Central memory CD4-positive, alpha-beta T cell (primary cell): ENCODE results near the gene INSL6.
"Not testable (repeated sequence)": the region's sequence is repeated elsewhere in the genome, so short reads cannot be mapped to it uniquely, and the experiment has no call there.

Experiments used
- DNase-seq: peaks from one replicate; pipeline ENCODE4 v3.0.0; 2022
- total RNA-seq, 3 experiments: gene quantifications; one replicate each; lab custom pipeline; 2026; lab: John Stamatoyannopoulos, UW

INSL6 gene
- 0 reads per million in 3 experiments for total RNA-seq

DNA sequence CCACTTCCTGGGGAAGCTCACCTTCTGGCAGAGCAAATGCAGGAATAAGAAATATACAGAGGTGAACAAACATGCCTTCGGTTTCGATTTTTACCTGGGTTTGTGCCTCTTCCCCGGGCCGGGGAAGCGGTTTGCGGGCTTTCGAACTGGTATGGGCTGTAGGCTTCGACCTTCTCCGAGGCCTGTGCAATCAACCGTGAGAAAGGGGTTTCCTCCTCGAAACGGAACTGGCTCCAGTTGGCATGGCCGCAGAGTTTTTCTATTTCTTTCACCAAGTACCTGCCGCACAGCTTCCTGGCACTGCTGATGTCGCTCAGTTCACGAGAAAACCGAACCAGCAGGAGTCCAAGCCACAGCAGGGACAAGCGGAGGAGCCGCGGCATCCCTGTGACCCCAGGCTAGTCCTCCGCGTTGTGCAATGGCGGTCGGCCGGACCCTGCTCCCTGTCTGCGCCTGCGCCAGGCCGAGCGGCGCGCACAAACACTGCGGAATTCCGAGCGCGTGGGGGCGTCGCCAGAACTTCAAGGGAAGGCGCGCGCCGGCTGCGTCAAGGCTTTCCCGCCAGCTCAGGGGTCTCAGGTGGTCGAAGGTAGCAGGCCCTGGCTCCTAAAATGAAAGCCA is at the start of gene INSL6:
TSS of gene INSL6 (minus strand) at position 420 of the 621 bp plus-strand sequence. CDS start at position 383, 37 bp downstream.
- no peak for DNase-seq

DNA sequence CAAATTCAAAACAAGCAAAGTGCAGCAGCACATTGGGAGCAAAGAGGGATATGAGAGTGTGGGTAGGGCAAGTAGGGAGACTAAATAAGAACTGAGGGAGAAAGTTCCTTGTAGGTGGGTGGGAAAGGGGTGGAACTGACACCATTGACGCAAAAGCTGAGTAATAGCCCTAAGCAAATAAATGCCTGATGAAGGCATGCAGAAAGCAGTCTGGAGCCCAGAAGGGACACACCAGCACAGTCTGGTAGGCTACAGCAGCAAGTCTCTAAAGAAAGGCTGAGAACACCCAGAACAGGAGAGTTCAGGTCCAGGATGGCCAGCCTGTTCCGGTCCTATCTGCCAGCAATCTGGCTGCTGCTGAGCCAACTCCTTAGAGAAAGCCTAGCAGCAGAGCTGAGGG is 45.8 kb upstream of the INSL6 start, which contains the start of gene INSL4:
TSS of gene INSL4 (plus strand) at position 208 of the 400 bp plus-strand sequence. CDS start at position 313, 105 bp downstream.
- DNase-seq = no peak

GRCh38 chr9:5230554-5230953 is 45.1 kb upstream of the INSL6 start:
- no peak for DNase-seq

DNA sequence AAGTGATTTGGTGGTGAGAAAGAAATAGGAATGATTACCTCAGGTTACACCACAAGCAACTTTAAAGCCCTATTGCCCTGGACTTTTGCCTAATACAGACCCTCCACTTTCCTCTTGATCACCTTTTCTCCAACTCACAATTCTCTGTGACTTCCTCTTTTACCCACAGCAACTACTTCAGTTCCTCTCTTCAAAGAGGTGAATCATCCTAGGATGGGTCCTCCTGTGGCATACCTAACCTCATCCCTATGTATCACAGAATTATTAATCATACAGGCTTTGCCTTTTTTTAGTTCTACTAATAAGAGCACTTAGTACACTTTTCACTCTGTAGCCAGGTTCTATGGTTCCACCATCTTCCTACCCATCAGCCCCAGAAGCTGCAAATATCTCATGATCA is 19.6 kb upstream of the INSL6 start:
- no peak for DNase-seq

GRCh38 chr9:5195463-5195862 is 10.0 kb upstream of the INSL6 start:
- no peak for DNase-seq

DNA sequence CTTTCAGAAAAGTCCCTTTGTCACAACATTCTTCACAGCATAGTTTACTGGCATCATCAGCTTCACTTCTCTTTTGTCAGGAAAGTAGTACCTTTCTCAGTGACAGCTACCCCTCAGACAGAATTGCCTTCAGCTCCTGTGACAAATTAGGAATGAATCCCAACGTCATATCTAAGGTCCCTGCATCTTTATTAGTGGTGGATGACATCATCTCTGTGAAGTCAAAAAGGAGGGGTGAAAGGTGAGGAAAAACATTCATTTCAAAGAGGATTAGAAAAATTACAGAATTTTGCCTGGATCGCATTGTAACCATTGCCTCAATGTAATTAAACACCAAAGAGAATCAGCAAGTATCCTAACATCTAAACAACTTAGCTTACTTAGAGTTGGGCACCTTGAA is 7.9 kb upstream of the INSL6 start:
- DNase-seq = no peak

DNA sequence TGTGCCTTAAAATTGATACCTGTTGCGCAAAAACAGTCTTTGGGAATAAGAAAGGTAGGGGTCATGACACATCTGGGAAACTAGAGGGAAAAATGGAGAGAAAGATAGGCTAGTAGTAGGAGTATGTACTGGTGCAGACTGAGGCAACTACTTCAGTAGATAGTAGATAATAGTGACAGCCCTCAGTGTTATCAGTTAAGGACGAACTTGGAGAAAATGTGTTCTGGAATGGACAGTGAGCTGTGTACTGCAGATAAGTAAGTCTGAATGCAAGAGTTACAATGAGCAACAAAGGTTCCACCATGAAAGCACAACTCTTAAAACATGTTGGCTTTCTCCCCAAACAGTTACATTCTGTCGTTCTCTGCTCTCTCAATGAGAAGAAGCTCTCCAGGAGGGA is 6.5 kb upstream of the INSL6 start:
- no peak for DNase-seq

GRCh38 chr9:5188060-5188984 is 2.9 kb upstream of the INSL6 start:
- DNase-seq = no peak

DNA sequence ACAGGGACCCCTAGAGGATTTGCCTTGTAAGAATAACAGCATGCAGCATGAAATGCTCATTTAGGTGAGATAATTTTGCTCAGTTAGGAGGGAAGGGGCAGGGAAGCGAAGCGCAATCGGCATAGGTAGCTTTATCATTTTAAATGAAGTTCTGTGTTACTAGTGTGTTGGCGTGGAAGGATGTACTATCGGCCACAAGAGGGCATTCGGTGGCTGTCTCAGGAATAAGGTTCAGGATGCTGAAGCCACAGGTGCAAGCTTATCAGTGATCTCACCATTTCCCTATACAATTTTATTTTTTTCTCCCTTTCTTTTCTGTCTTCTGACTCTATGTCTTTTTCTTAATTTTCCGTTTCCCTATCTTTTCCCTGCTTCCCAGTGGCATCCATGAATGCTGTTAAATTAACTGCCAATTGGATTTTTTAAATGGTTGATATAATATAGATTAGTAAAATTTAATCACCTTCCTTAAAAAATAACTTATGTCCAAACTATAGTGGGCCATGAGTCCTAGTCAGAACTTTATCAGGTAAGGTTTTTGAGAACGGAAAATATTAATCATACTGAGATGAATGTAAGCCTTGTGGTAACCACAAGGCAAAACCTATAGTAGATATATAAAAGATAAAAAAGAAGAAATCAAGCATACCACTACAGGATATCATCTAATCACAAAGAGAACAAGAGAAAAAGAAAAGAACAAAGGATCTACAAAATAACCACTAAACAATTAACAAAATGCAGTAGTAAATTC is 1.2 kb upstream of the INSL6 start:
- peak; percentile 64 for DNase-seq

DNA sequence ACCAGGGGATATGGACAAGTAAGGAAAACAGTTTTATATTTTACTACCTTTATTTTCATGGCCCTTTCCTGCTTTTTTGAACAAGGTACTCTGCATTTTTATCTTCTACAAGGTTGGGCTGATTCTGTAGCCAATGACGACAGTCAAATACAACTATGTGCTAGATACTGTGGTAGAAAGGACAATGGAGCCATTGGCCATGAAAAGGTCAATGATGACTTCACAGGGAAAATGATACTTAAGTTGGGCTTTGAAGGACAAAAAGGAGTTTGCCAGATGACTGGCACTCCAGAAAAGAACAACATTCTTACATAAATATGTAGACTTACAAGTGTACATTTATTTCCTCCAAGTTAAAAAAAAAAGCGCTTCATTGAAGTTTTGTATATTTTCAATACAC is 663 bp downstream of the INSL6 start:
- DNase-seq = no peak

DNA sequence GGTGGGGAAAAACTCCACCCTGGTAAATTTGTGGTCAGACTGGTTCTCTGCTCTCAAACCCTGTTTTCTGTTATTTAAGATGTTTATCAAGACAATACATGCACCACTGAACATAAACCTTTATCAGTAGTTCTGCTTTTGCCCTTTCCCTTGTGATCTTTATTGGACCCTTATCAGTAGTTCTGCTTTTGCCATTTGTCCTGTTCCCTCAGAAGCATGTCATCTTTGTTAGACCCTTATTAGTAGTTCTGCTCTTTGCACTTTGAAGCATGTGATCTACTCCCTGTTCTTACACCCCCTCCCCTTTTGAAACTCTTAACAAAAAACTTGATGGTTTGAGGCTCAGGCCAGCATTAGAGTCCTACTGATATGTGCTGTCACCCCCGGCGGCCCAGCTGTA is 4.8 kb downstream of the INSL6 start:
- not testable (repeated sequence) for DNase-seq

DNA sequence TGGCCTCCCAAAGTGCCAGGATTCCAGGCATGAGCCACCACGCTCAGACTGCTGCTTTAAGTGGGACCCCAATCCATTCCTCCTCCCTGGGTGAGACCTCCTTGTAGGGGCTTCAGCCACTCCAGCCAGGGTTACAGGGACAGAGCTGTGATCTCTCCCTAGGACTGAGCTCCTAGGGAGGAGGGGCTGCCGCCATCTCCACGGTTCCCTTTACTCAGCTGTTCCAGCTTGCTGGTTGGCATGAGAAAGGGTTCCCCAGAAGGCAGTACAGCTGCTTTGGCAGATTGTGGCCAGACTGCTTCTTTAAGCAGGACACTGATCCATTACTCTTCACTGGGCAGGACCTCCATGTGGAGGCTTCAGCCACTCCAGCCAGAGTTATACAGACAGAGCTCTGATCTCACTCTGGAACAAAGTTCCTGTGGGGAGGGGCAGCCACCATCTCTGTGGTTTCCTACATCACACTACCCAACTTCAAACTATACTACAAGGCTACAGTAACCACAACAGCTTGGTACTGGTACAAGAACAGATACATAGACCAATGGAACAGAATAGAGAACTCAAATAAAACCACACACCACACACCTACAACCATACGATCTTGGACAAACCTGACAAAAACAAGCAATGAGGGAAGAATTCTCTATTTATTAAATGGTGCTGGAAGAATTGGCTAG is 7.2 kb downstream of the INSL6 start:
- peak; percentile 66 for DNase-seq

DNA sequence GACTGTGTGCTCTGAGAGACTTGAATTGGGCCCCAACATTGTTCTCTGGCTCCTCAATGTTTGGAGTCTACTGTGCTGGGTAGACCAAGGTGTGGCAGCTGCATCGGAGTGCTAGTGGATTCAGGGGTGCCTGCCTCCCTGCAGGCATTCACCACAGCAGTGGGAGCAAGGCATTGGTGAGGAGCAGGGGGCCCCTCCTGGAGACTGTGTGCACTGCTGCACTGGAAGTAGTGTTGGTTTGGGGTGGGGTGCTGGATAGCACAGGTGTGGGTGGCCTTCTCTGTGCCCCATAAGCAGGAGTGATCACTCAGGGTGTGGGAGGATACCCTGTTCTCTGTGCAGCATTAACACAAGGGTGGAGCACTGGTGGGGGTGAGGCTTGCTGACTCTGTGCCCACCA is 39.2 kb downstream of the INSL6 start:
- no peak for DNase-seq

DNA sequence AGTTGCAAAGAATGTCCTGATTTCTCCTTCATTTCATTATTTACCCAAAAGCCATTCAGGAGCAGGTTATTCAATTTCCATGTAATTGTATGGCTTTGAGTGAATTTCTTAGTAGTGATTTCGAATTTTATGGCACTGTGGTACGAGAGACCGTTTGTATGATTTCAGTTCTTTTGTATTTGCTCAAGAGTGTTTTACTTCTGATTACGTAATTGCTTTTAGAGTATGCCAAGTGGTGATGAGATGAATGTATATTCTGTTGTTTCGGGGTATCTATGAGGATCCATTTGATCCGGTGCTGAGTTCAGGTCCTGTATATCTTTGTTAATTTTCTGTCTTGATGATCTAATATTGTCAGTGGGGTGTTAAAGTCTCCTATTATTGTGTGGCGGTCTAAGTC is 41.2 kb downstream of the INSL6 start:
- no peak for DNase-seq

DNA sequence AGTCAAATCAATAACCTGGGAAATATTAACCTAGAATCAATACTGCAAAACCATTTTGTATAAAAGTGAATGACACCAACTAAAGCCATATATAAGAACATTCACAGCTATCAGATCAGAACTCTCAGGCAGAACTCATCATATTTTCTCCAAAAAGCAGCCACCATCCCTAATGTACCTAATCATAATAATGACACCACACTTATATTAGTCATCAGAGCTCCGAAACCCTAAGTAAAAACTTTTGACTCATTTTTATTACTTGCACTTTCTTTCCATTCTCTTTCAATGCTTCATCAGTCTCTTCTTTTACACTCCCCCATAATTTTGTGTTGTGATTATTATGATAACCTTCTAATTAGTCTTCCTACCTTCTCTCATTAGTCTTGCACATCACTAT is 45.3 kb downstream of the INSL6 start:
- DNase-seq = no peak

DNA sequence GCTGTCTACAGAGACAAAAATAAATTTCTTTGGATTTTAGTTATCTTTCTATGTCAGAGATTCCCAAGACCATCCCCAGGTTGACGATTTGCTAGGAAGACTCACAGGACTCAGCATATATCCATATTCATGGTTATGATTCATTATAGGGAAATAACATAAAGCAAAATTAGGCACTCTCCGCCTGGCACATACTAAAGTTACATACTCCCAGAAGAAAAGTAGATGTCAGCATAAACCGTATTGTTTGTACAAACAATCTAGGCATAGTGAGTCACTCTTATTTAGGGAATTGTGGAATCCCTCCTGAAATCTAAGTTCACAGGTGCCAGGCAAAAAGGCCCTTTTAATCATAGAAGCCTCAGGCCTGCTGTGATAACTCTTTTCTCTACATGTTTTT is 62.9 kb downstream of the INSL6 start:
- no peak for DNase-seq

DNA sequence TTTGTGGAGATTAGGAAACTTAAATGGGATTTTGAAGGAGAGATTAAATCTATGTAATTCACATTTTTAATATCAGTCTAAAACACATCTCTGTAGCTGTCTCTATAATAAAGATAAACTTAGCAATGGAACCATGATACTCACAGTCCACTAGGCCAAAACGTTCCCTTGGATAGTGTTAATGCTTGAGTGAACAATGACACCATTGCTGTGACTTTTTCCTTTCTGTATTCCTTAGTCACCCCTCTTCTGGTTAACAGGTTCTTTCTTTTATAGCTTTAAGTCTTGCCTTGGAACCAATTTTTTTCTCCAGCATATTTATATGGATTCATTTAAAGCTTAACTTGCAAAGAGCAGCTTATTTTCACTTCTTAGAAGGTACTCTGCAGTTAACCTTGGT is 63.3 kb downstream of the INSL6 start:
- no peak for DNase-seq

- no peak for DNase-seq
Observed at GRCh38 chr9:5113994-5114748, 71.3 kb downstream of the INSL6 start.
